ENCODE data around the gene UCHL5. TPM values are rescaled to one million over a fixed set of nuclear protein-coding genes. Genes with fewer than 3 reads are reported as not detected.

UCHL5 gene
- total RNA-seq, 1 experiment from 2014 or later = 100 TPM

DNA sequence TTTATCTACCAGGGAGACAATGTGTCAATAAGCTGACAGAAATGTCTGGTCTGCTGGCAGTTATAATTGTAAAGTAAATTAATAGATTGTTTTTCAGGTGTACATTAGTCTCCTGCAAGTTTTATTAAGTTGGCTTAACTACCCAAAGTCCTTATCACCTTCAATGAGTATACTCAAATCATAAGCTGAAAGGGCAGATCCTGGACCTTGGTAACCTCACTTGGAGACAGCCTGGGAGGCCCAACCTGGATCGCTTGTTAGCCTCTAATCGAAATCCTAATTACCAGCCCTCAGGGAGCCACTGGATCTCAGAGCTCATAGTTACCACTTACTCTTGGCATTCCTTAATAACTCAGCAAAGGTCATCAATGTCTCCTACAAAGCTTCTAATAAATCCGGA lies 49.7 kb downstream of the UCHL5 start:
- no peaks in the 10 kb centered on the region for H3K9me3 ChIP-seq (ENCODE audit: low read depth, low read length, poor library complexity, severe bottlenecking)
- no peaks in the 10 kb centered on the region for H3K36me3 ChIP-seq (ENCODE audit: insufficient read depth, low read length, poor library complexity, severe bottlenecking)
- intact Hi-C loops (cut with micrococcal nuclease; ENCODE audit: unreplicated experiment) = no loop called here
- TF ChIP-seq EZH2 (IDR thresholded peaks at IDR 0.05; ENCODE audit: borderline replicate concordance, low read depth, low read length, poor library complexity, severe bottlenecking) = no peak
- TF ChIP-seq, protein P1, sequence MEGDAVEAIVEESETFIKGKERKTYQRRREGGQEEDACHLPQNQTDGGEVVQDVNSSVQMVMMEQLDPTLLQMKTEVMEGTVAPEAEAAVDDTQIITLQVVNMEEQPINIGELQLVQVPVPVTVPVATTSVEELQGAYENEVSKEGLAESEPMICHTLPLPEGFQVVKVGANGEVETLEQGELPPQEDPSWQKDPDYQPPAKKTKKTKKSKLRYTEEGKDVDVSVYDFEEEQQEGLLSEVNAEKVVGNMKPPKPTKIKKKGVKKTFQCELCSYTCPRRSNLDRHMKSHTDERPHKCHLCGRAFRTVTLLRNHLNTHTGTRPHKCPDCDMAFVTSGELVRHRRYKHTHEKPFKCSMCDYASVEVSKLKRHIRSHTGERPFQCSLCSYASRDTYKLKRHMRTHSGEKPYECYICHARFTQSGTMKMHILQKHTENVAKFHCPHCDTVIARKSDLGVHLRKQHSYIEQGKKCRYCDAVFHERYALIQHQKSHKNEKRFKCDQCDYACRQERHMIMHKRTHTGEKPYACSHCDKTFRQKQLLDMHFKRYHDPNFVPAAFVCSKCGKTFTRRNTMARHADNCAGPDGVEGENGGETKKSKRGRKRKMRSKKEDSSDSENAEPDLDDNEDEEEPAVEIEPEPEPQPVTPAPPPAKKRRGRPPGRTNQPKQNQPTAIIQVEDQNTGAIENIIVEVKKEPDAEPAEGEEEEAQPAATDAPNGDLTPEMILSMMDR (conservative IDR thresholded peaks at IDR 0.05; ENCODE audit: low read depth, low read length) = no peak
- H3K27ac ChIP-seq (ENCODE audit: low read depth, low read length, poor library complexity, severe bottlenecking) = no peak overlapping the region
- POLR2A ChIA-PET (ENCODE audit: low non-redundant PET) = no interaction called here
- CTCF ChIA-PET = no interaction called here
- BruUV-seq (replicated peaks) = no TSS peak
- no peaks in the 10 kb centered on the region for H3K4me1 ChIP-seq (ENCODE audit: insufficient read depth, low read length, poor library complexity, severe bottlenecking)
- no peaks in the 10 kb centered on the region for H3K27me3 ChIP-seq (replicated peaks; ENCODE audit: insufficient read depth, low read depth, low read length, poor library complexity)
- DNase-seq (ENCODE audit: low spot score) = no peak
- H3K4me3 ChIP-seq (ENCODE audit: low read depth, low read length, poor library complexity, severe bottlenecking) = no peak overlapping the region

DNA sequence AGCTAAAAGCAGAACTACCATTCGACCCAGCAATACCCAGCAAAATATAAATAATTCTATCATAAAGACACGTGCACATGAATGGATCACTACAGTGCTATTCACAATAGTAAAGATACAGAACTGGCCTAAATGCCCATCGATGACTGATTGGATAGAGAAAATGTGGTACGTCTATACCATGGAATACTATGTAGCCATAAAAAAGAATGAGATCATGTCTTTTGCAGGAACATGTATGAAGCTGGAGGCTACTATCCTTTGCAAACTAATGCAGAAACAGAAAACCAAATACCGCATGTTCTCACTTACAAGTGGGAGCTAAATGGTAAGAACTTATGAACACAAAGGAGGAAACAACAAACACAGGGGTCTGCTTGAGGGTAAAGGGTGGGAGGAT lies 53.4 kb downstream of the UCHL5 start:
- Histone ChIP-seq H3K4me3 (ENCODE audit: low read depth, low read length, poor library complexity, severe bottlenecking) (no peak overlapping the region), H3K4me1 (ENCODE audit: insufficient read depth, low read length, poor library complexity, severe bottlenecking) (no peaks in the 10 kb centered on the region), H3K27ac (ENCODE audit: low read depth, low read length, poor library complexity, severe bottlenecking) (no peak overlapping the region), H3K9me3 (ENCODE audit: low read depth, low read length, poor library complexity, severe bottlenecking) (no peaks in the 10 kb centered on the region), H3K27me3 (replicated peaks; ENCODE audit: insufficient read depth, low read depth, low read length, poor library complexity) (no peaks in the 10 kb centered on the region), H3K36me3 (ENCODE audit: insufficient read depth, low read length, poor library complexity, severe bottlenecking) (no peaks in the 10 kb centered on the region)
- no peak for TF ChIP-seq EZH2 (IDR thresholded peaks at IDR 0.05; ENCODE audit: borderline replicate concordance, low read depth, low read length, poor library complexity, severe bottlenecking)
- TF ChIP-seq, protein P1 (conservative IDR thresholded peaks at IDR 0.05; ENCODE audit: low read depth, low read length) = no peak
- DNase-seq (ENCODE audit: low spot score) = no peak
- ChIA-PET CTCF (no interaction called here), POLR2A (ENCODE audit: low non-redundant PET) (no interaction called here)
- no TSS peak for BruUV-seq (replicated peaks)
- intact Hi-C loops (cut with micrococcal nuclease; ENCODE audit: unreplicated experiment) = no loop called here

DNA sequence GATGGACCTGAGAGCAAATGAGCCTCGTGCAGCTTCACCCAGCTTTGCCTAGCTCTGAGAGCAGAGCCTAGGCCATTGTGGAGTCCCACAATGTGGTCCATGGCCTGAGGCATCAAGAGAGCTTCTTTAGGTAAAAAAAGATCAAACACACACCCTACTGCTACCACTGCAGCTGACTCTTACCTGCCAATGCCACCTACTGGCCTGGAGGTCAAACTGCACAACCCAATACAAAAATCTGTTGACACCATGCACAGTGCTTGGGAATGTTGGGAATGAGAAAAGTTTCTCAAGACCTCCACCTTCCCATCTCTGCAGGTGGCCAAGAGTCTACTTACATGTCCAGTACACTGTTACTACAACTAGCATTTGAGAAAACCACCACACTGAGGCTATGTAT lies 60.6 kb downstream of the UCHL5 start:
- TF ChIP-seq, protein P1 (conservative IDR thresholded peaks at IDR 0.05; ENCODE audit: low read depth, low read length) = peak; percentile 54
- TF ChIP-seq EZH2 (IDR thresholded peaks at IDR 0.05; ENCODE audit: borderline replicate concordance, low read depth, low read length, poor library complexity, severe bottlenecking) = no peak
- peak; percentile 33 for DNase-seq (ENCODE audit: low spot score)
- no TSS peak for BruUV-seq (replicated peaks)
- intact Hi-C loops (cut with micrococcal nuclease; ENCODE audit: unreplicated experiment) = no loop called here
- POLR2A ChIA-PET (ENCODE audit: low non-redundant PET) = no interaction called here
- Histone ChIP-seq H3K27ac (ENCODE audit: low read depth, low read length, poor library complexity, severe bottlenecking) (no peak overlapping the region), H3K36me3 (ENCODE audit: insufficient read depth, low read length, poor library complexity, severe bottlenecking) (no peaks in the 10 kb centered on the region), H3K4me1 (ENCODE audit: insufficient read depth, low read length, poor library complexity, severe bottlenecking) (no peaks in the 10 kb centered on the region), H3K27me3 (replicated peaks; ENCODE audit: insufficient read depth, low read depth, low read length, poor library complexity) (no peaks in the 10 kb centered on the region), H3K9me3 (ENCODE audit: low read depth, low read length, poor library complexity, severe bottlenecking) (no peaks in the 10 kb centered on the region), H3K4me3 (ENCODE audit: low read depth, low read length, poor library complexity, severe bottlenecking) (no peak overlapping the region)
- CTCF ChIA-PET = interaction anchor here (0.6 kb wide), 1 partner anchor 454 kb away, joined by 3 read pairs; no protein-coding TSS in a partner anchor

All from A673 (cell line).